Right lobe of liver (tissue), 6 donors: ENCODE measurements around the gene ZMYND10. TPM values are rescaled to one million over a fixed set of nuclear protein-coding genes. Genes with fewer than 3 reads are reported as not detected.

Source experiments
- ATAC-seq, 4 donors: fragments of 200-7000 bp; cut with Tn5 transposase; one replicate each; pipeline ENCODE4 v1.9.1; 2020; ENCODE audit warnings: mild to moderate bottlenecking in 4 of 4, moderate library complexity in 4 of 4
- DNase-seq, 3 donors: peaks; one replicate each; pipeline ENCODE4 v3.0.0-alpha.2; 2020
- H3K27ac ChIP-seq, 3 donors: fragments of 200-600 bp; one replicate each; pipeline ENCODE4 v1.8.0; 2022
- H3K27me3 ChIP-seq, 2 donors: fragments of 200-600 bp; one replicate each; pipeline ENCODE4 v1.8.0; 2022
- H3K36me3 ChIP-seq, 4 donors: fragments of 200-600 bp; sonication (generic) in 1 of 4; one replicate each; pipeline versions ENCODE4 v1.5.1 to v1.8.0; 2017 to 2022; ENCODE audit warnings: control low read depth in 1 of 4
- H3K4me1 ChIP-seq, 4 donors: fragments of 200-600 bp; sonication (generic) in 1 of 4; one replicate each; pipeline versions ENCODE4 v1.5.1 to v1.8.0; 2017 to 2022; ENCODE audit warnings: control low read depth in 1 of 4
- H3K4me3 ChIP-seq, 3 donors: fragments of 200-600 bp; one replicate each; pipeline ENCODE4 v1.8.0; 2022
- H3K9me3 ChIP-seq, 4 donors: fragments of 200-600 bp; sonication (generic) in 1 of 4; one replicate each; pipeline versions ENCODE4 v1.5.1 to v1.8.0; 2017 to 2022; ENCODE audit warnings: control low read depth in 1 of 4
- CTCF ChIP-seq, 4 donors: fragments of 200-600 bp in 3 of 4; fragments of 450-650 bp in 1 of 4; IDR thresholded peaks; one replicate each; pipeline versions ENCODE4 v1.5.1 to v1.8.0; 2016 to 2022; ENCODE audit warnings: antibody characterized with exemption in 4 of 4, mild to moderate bottlenecking in 2 of 4
- POLR2A ChIP-seq: fragments of 450-650 bp; IDR thresholded peaks from one replicate; pipeline ENCODE4 v1.6.1; 2017; ENCODE audit warnings: antibody characterized with exemption, mild to moderate bottlenecking
- WGBS: methylation state at CpG from one replicate; pipeline ENCODE4 v1.1.6; 2018; ENCODE audit warnings: low coverage, low lambda C conversion rate; ENCODE audit not compliant: insufficient coverage; ENCODE audit errors: missing lambda C conversion rate; 5-methylcytosine and 5-hydroxymethylcytosine counted together
- intact Hi-C, 2 donors: fragments of 100-400 bp; cut with DNase I; formaldehyde crosslinking; loops; one replicate each; pipeline versions ENCODE4 v1.11.2 to v1.14.1; 2022
- long read RNA-seq: library from polyadenylated mRNA; unstranded; transcript quantifications from one replicate; pipeline ENCODE4 v2.0.0, GENCODE V29; 2019
- total RNA-seq, 6 experiments: library from RNA; depleted of rRNA in 2 of 6; stranded (reverse); fragments of >200 nt in 2 of 6; fragmentation: NEBNext Ultra II Directional in 3 of 6; extraction: Animal tissue kit (Norgen Biotek cat#: 25700) in 3 of 6; gene quantifications; one replicate each; pipeline versions ENCODE4 v1.1.0 to v1.2.4, GENCODE V29; 2016 to 2023
- donor health status: DM: no; HTN: yes; CAD: no.
- donor health status: DM: no; HTN: no; CAD: no.
- donor health status: DM: no; HTN: no; CAD: no.
- donor health status: DM: no; HTN: yes; CAD: no.
- donor health status: DM: no; HTN: yes; CAD: no.

The ZMYND10 gene
- total RNA-seq: under 1 TPM; 0.25 to 0.70 (median 0.46) TPM
- long read RNA-seq: 0 reads

- peak; percentile 5 to 40 (median 18) for ATAC-seq
- TF ChIP-seq POLR2A (no peak), CTCF (IDR thresholded peaks at IDR 0.05) (no peak)
- 29% methylated on average over 17 of the region's 45 CpGs for WGBS
- intact Hi-C loops: loop anchor here (10.0 kb wide), 2 partner anchors 199 to 209 kb away; no protein-coding TSS in a partner anchor
- Histone ChIP-seq H3K4me1 (peaks cover 0 to 21% (median 3%) of the 10 kb centered on the region in 4 donors), H3K4me3 (peak within 1 kb of the TSS in 1 of 3 donors; percentile 27), H3K36me3 (peaks cover 0 to 5% (median 0%) of the 10 kb centered on the region in 4 donors), H3K9me3 (no peaks in the 10 kb centered on the region), H3K27me3 (no peaks in the 10 kb centered on the region), H3K27ac (no peak within 1 kb of the TSS)
- peak; percentile 71 to 76 (median 74) for DNase-seq
Observed at GRCh38 chr3:50345586-50346234, at the start of gene ZMYND10. ZMYND10 (minus strand) TSS chr3:50345732; CDS start chr3:50345579, 153 bp downstream.

GRCh38 chr3:50393061-50393460 is 47.5 kb upstream of the ZMYND10 start:
- Histone ChIP-seq H3K36me3 (no peaks in the 10 kb centered on the region), H3K9me3 (no peaks in the 10 kb centered on the region), H3K27ac (no peak overlapping the region), H3K27me3 (no peaks in the 10 kb centered on the region), H3K4me1 (no peaks in the 10 kb centered on the region), H3K4me3 (no peak overlapping the region)
- WGBS: 90% methylated on average over 2 of the region's 5 CpGs
- ATAC-seq (no peak), DNase-seq (no peak)
- intact Hi-C loops: no loop called here
- TF ChIP-seq CTCF (IDR thresholded peaks at IDR 0.05) (no peak), POLR2A (no peak)

GRCh38 chr3:50392101-50392715 is 46.7 kb upstream of the ZMYND10 start:
- no peak overlapping the region for H3K4me3 ChIP-seq
- H3K9me3 ChIP-seq: no peaks in the 10 kb centered on the region
- no peak overlapping the region for H3K27ac ChIP-seq
- H3K27me3 ChIP-seq: no peaks in the 10 kb centered on the region
- ATAC-seq (no peak), DNase-seq (no peak)
- H3K4me1 ChIP-seq: no peaks in the 10 kb centered on the region
- H3K36me3 ChIP-seq: no peaks in the 10 kb centered on the region
- TF ChIP-seq POLR2A (no peak), CTCF (IDR thresholded peaks at IDR 0.05) (no peak)
- no CpG with 5 or more reads among the region's 5 CpGs for WGBS
- intact Hi-C loops: no loop called here

- WGBS: 60% methylated on average over 3 of the region's 12 CpGs
- Histone ChIP-seq H3K27ac (no peak overlapping the region), H3K4me3 (no peak overlapping the region), H3K4me1 (no peaks in the 10 kb centered on the region), H3K36me3 (no peaks in the 10 kb centered on the region), H3K9me3 (no peaks in the 10 kb centered on the region), H3K27me3 (no peaks in the 10 kb centered on the region)
- peak; percentile 67 to 79 (median 72) for DNase-seq
- ATAC-seq: peak; percentile 56 to 77 (median 64)
- TF ChIP-seq POLR2A (no peak), CTCF (IDR thresholded peaks at IDR 0.05) (no peak)
- intact Hi-C loops: no loop called here
Observed at GRCh38 chr3:50390508-50391224, 45.1 kb upstream of the ZMYND10 start.
